MCF 10A (cell line): ENCODE results near the gene C1orf35. TPM values are rescaled to one million over a fixed set of nuclear protein-coding genes. Genes with fewer than 3 reads are reported as not detected.

Experiments
- BruUV-seq: library from RNA; stranded (reverse); fragments of 400-500 nt; replicated peaks from 2 replicates; lab custom pipeline; 2021; lab: Mats Ljungman, UMichigan
- CTCF ChIA-PET: fragments of 300-600 bp; sonication (Branson Sonifier 250); formaldehyde crosslinking; extraction: SDS; loops from one replicate; lab custom pipeline; 2021; ENCODE audit warnings: antibody characterized with exemption, inconsistent platforms; lab: Yijun Ruan, JAX
- POLR2A ChIA-PET: fragments of 300-600, 350-650 bp; sonication (Branson Sonifier 250); formaldehyde crosslinking; extraction: SDS; loops from one replicate; lab custom pipeline; 2020; ENCODE audit warnings: antibody characterized with exemption, inconsistent platforms; lab: Yijun Ruan, JAX
- DNase-seq: peaks from one replicate; pipeline ENCODE4 v3.0.0-alpha.2; 2018; ENCODE audit not compliant: unreplicated experiment
- H3K27ac Mint-ChIP-seq: one replicate; pipeline ENCODE4 v1.8.0; 2022; ENCODE audit warnings: mild to moderate bottlenecking, low read depth, mixed read lengths; ENCODE audit not compliant: unreplicated experiment
- H3K27me3 Mint-ChIP-seq: one replicate; pipeline ENCODE4 v1.8.0; 2022; ENCODE audit warnings: mixed read lengths; ENCODE audit not compliant: insufficient read depth, unreplicated experiment
- H3K36me3 Mint-ChIP-seq: one replicate; pipeline ENCODE4 v1.8.0; 2022; ENCODE audit warnings: mild to moderate bottlenecking, moderate library complexity, mixed read lengths; ENCODE audit not compliant: insufficient read depth, unreplicated experiment
- H3K4me1 Mint-ChIP-seq: one replicate; pipeline ENCODE4 v1.8.0; 2022; ENCODE audit warnings: mixed read lengths; ENCODE audit not compliant: insufficient read depth, unreplicated experiment
- H3K4me3 Mint-ChIP-seq: one replicate; pipeline ENCODE4 v1.8.0; 2022; ENCODE audit warnings: mild to moderate bottlenecking, moderate library complexity, mixed read lengths; ENCODE audit not compliant: unreplicated experiment
- H3K9me3 Mint-ChIP-seq: one replicate; pipeline ENCODE4 v1.8.0; 2022; ENCODE audit warnings: mixed read lengths; ENCODE audit not compliant: unreplicated experiment
- CTCF ChIP-seq: fragments of 200-600 bp; IDR thresholded peaks from one replicate; pipeline ENCODE4 v1.8.0; 2022; ENCODE audit warnings: antibody characterized with exemption, mild to moderate bottlenecking; ENCODE audit not compliant: unreplicated experiment
- intact Hi-C: fragments of 100-400 bp; cut with micrococcal nuclease; formaldehyde crosslinking; loops from 2 replicates; pipeline ENCODE4 v1.14.1; 2022
- total RNA-seq: library from RNA; stranded (reverse); gene quantifications from 2 replicates; pipeline ENCODE4 v1.2.3, GENCODE V29; 2022

Gene C1orf35
- total RNA-seq, 1 experiment from 2014 or later: 49.2 TPM

- intact Hi-C loops: no loop called here
- no TSS peak for BruUV-seq
- Mint-ChIP-seq H3K4me3 (no peak overlapping the region), H3K9me3 (peaks cover 8% of the 10 kb centered on the region), H3K27me3 (no peaks in the 10 kb centered on the region), H3K4me1 (no peaks in the 10 kb centered on the region), H3K27ac (no peak overlapping the region), H3K36me3 (no peaks in the 10 kb centered on the region)
- DNase-seq: no peak
- CTCF ChIA-PET: interaction anchor here (0.6 to 6.2 kb wide), 7 partner anchors 11 to 332 kb away, joined by 3 to 62 read pairs (median 4); partner anchors contain the start of genes IBA57 and TRIM11
- TF ChIP-seq CTCF: no peak
- POLR2A ChIA-PET: interaction anchor here (0.6 to 6.9 kb wide), 9 partner anchors 10 to 456 kb away, joined by 3 to 84 read pairs (median 7); partner anchors contain the start of genes IBA57 and MRPL55
Observed at GRCh38 chr1:228120351-228120750, 17.2 kb upstream of the C1orf35 start.

GRCh38 chr1:228118040-228118439, 14.9 kb upstream of the C1orf35 start:
- Mint-ChIP-seq H3K4me1 (no peaks in the 10 kb centered on the region), H3K9me3 (peaks cover 8% of the 10 kb centered on the region), H3K36me3 (no peaks in the 10 kb centered on the region), H3K4me3 (no peak overlapping the region), H3K27me3 (no peaks in the 10 kb centered on the region), H3K27ac (no peak overlapping the region)
- no peak for TF ChIP-seq CTCF
- intact Hi-C loops: no loop called here
- BruUV-seq: no TSS peak
- CTCF ChIA-PET: interaction anchor here (1.1 to 6.2 kb wide), 3 partner anchors 13 to 119 kb away, joined by 7 to 62 read pairs (median 15); partner anchors contain the start of gene IBA57
- POLR2A ChIA-PET: interaction anchor here (0.9 to 6.9 kb wide), 6 partner anchors 8 to 119 kb away, joined by 3 to 84 read pairs (median 6); partner anchors contain the start of gene MRPL55
- DNase-seq: no peak

- no peak for TF ChIP-seq CTCF
- intact Hi-C loops: no loop called here
- Mint-ChIP-seq H3K27me3 (no peaks in the 10 kb centered on the region), H3K36me3 (no peaks in the 10 kb centered on the region), H3K27ac (no peak overlapping the region), H3K9me3 (peaks cover 8% of the 10 kb centered on the region), H3K4me1 (no peaks in the 10 kb centered on the region), H3K4me3 (no peak overlapping the region)
- no TSS peak for BruUV-seq
- CTCF ChIA-PET: no interaction called here
- DNase-seq: no peak
- POLR2A ChIA-PET: no interaction called here
Observed at GRCh38 chr1:228117335-228117734, 14.2 kb upstream of the C1orf35 start.

- Mint-ChIP-seq H3K27me3 (no peaks in the 10 kb centered on the region), H3K9me3 (peaks cover 8% of the 10 kb centered on the region), H3K4me1 (peaks cover 5% of the 10 kb centered on the region), H3K27ac (no peak overlapping the region), H3K36me3 (no peaks in the 10 kb centered on the region), H3K4me3 (no peak overlapping the region)
- ChIA-PET POLR2A (interaction anchor here (1.3 to 1.5 kb wide), 2 partner anchors 16 to 31 kb away, joined by 4 to 6 read pairs; no protein-coding TSS in a partner anchor), CTCF (interaction anchor here (0.9 to 3.9 kb wide), 3 partner anchors 10 to 116 kb away, joined by 4 to 10 read pairs (median 8); no protein-coding TSS in a partner anchor)
- no TSS peak for BruUV-seq
- TF ChIP-seq CTCF: no peak
- DNase-seq: no peak
- intact Hi-C loops: no loop called here
Observed at GRCh38 chr1:228114827-228115226, 11.7 kb upstream of the C1orf35 start.
